M059J (cell line): ENCODE measurements around the gene NOXA1. TPM values are rescaled to one million over a fixed set of nuclear protein-coding genes. Genes with fewer than 3 reads are reported as not detected.

Experiments
- DNase-seq: peaks from one replicate; pipeline ENCODE4 v3.0.0-alpha.2; 2012; ENCODE audit warnings: low read depth
- total RNA-seq: library from RNA; depleted of rRNA; stranded (reverse); fragments of >200 nt; shearing (Covaris generic); gene quantifications from 2 replicates; pipeline ENCODE4 v1.2.3, GENCODE V29; 2014

NOXA1 gene
- total RNA-seq, 1 experiment from 2014 or later, result not detected

DNA sequence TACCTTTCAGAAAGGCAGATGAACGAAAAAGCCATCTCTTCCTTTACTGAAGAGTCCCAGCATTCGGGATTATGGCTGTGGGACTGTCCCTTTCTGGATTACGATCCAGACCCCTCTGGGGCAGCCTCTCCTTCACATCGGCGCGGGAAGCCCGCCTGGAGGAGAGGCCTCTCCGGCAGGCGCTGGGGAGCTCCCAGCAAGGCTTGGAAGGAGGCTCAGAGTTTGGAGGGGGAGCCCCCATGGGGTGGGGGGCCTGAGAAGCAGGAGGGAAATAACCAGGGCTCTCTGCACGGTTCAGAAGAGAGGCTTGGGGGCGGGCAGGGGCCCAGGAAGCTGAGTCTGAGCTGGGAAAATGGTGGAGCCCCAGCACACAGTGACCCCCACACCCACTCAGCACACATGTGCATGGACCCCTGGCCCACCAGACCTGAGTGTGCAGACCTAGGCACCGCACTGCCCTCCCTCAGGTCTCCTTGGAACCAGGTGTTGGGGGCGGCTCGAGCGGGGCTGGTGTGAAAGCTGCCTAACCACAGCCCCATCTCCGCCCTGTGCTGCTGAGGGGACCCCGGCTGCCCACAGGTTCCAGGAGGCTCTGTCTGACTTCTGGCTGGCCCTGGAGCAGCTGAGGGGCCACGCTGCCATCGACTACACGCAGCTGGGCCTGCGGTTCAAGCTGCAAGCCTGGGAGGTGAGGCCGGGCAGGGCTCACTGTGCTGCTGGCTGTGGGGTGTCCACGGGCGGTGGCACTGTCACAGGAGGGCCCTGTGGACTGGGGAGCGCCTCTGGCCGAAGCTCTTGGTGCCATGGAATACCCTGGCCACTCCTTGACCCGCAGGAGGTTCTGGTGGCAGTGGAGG is 4.5 kb downstream of the NOXA1 start:
- DNase-seq, result no peak

DNA sequence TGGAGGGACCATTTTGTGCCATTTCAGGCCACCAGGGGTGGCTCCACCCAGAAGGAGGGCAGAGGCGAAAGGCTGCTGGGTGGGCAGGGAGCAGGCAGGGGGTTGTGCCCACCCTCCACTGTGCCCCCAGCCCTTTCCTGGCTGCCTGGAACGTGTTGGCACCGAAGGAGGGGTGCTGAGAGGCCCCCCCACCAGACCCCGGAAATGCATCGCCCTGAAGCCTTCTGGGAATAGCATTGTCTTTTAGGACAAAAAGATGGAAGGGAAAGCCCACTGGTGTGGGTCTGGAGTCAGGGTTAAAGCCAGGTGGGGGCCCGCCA is 5.1 kb downstream of the NOXA1 start:
- no peak for DNase-seq

DNA sequence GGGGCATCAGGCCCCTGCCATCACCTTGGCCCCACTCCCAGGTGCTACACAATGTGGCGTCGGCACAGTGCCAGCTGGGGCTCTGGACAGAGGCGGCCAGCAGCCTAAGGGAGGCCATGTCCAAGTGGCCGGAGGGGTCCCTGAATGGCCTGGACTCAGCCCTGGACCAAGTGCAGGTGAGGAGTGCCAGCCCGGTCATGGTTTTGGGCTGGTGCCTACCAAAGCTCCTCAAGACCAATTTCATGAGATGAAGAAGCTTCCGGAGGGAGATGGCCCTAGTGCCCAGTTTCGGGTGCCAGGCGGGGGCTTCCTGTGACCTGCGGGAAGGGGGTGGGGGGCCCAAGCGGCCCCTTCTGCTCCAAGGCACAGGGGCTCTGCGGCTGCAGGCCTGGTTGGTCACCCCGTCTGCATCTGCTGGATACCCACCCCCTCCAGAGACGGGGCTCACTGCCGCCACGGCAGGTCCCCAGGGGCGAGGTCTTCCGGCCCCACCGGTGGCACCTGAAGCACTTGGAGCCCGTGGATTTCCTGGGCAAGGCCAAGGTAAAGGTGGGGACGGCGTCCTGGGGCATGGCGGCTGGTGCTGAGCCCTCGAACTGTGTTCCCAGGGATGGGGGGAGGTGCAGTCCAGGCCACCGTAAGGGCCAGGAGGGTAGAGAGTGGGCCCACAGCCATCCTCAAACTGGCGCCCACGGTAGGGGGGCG is 5.8 kb downstream of the NOXA1 start:
- DNase-seq, result no peak

DNA sequence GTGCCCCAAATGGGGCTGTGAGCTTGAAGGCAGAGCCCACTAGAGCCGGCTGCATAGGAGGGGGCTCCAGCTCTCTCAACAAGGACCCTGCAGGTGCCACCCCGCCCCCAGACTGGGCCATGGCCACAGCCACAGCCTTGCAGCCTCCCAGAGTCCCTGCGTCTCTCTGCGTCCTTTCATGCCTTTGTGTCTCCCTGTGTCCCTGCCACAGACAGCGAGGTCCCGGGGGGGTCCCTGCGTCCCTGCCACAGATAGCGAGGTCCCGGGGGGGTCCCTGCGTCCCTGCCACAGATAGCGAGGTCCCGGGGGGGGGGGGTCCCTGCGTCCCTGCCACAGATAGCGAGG is 6.3 kb downstream of the NOXA1 start:
- no peak for DNase-seq

DNA sequence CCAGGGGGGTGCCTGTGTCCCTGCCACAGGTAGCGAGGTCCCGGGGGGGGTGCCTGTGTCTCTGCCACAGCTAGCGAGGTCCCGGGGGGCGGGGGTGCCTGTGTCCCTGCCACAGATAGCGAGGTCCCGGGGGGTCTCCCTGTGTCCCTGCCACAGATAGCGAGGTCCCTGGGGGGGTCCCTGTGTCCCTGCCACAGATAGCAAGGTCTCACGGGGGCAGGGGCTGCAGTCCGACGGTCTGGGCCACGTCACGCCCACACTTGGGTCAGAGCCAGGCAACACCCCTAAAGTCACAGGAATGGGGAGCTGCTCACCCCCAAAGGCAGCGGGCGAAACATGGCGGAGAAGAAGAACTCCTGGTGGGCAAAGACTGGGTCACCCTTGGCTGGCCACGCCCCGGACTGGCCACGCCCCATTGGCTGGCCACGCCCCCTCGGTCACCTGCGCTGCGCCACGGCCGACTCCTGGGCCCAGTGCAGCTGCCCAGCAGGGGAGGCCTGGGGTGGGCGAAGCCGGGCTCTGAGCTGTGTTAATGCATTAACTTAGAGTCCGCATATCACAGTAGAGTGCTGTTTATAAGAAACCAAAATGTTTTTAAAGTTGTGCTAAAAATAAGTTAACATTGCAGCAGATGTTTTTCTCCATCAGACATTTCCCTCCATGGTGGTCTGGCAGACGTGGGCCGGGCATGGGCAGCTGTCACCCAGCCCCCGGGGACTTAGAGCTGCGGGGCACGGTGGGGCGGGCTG is 7.0 kb downstream of the NOXA1 start:
- DNase-seq, result no peak

DNA sequence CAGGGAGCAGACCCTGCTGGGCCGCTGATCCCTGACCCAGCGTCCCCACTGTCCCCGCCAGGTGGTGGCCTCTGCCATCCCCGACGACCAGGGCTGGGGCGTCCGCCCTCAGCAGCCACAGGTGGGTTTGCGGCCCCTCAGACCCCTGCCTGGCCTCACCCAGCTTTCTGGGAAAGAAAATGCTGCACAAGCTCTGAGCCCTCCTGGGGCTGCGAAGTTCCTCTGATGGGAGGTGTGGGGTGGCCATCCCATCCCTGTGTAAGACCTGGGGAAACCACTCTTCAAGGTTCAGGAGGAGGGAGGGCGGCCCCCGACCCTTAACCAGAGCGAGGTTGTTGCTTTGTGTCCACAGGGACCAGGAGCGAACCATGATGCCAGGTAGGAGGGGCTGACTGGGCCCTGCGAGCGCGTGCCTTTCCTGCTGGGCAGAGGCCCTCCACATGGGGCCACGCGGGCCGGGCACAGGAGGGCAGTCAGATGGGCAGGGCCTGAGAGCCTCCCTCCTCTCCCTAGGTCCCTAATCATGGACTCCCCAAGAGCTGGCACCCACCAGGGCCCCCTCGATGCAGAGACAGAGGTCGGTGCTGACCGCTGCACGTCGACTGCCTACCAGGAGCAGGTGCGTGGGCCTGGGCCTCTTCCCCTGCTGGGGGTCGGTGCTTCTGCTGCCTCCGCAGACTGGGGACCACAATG is 7.7 kb downstream of the NOXA1 start:
- no peak for DNase-seq

DNA sequence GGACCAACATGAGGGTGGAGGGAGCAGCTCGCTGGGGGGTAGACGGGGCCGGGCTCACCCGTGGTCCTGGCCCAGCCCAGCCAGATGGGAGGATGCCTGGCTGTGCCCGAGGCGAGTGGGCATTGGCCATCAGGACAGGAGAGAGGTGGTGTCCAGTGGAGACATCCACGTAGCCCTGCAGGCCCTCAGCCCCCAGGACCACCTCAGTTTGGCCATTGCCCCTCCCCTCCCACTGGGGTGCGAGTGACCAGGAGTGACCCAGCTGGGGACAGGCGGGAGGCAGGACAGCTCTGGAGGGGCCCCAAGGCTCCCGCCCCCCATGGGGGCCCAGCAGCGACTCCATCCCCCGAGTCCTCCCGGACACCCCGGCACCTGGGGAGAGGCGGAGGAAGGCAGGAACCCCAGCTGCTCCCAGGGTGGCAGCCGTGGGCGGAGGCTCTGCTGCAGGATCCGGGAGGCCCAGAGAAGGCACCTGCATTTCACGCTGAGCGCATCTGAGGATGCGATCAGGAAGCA is 8.3 kb downstream of the NOXA1 start:
- DNase-seq, result no peak

DNA sequence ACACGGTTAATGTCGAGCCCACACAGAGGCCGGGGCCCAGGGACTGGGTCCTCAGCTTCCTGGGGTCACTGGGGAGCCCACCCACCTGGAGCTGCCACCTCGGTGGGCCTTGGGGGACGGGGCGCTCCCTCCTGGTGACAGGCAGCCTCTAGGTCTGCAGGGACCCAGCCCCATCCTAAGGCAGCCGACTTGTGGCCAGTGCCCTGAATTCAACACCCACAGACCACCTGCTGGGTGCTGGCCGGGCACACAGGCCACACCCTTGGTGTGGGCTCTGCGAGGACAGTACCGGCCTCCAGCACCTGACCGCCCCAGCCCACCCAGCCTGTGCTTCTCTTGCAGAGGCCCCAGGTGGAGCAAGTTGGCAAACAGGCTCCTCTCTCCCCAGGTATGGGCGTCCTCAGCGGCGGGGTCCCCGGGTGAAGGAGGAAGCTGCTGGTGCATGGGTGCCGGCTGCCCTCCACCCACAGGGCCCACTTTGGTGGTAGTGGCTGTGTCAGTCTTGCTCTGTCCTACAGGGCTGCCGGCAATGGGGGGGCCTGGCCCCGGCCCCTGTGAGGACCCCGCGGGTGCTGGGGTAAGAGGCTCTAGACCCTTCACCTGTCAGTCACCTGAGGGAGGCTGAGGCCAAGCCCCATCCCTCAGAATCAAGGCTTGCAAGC is 9.6 kb downstream of the NOXA1 start:
- no peak for DNase-seq

DNA sequence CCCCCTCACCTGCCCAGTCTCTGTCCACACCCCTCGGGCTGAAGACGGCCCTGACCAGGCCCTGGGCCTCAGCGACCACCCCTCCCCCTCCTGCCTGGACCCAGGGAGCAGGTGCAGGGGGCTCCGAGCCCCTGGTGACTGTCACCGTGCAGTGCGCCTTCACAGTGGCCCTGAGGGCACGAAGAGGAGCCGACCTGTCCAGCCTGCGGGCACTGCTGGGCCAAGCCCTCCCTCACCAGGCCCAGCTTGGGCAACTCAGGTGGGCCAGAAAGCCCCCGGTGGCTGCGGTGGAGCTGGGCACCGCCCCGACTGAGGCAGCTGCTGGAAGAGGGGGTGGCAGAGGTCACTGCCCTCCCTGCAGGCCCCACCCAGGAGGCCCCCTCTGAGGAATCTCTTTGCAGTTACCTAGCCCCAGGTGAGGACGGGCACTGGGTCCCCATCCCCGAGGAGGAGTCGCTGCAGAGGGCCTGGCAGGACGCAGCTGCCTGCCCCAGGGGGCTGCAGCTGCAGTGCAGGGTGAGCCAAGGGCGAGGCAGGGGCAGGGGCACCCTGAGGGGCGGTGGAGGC is 10.2 kb downstream of the NOXA1 start:
- no peak for DNase-seq

DNA sequence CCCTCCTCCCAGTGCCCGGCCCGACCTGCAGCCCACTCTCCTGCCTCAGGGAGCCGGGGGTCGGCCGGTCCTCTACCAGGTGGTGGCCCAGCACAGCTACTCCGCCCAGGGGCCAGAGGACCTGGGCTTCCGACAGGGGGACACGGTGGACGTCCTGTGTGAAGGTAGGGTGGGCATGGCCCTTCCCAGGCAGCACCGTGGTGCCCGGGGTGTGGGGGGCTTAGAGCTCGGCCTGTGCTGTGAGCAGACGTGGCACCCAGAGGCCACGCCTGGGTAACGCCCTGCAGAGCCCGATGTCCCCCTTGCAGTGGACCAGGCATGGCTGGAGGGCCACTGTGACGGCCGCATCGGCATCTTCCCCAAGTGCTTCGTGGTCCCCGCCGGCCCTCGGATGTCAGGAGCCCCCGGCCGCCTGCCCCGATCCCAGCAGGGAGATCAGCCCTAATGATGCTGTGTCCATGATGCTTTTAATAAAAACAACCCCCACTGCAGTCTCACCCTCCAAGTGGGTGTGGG is 10.8 kb downstream of the NOXA1 start:
- no peak for DNase-seq

DNA sequence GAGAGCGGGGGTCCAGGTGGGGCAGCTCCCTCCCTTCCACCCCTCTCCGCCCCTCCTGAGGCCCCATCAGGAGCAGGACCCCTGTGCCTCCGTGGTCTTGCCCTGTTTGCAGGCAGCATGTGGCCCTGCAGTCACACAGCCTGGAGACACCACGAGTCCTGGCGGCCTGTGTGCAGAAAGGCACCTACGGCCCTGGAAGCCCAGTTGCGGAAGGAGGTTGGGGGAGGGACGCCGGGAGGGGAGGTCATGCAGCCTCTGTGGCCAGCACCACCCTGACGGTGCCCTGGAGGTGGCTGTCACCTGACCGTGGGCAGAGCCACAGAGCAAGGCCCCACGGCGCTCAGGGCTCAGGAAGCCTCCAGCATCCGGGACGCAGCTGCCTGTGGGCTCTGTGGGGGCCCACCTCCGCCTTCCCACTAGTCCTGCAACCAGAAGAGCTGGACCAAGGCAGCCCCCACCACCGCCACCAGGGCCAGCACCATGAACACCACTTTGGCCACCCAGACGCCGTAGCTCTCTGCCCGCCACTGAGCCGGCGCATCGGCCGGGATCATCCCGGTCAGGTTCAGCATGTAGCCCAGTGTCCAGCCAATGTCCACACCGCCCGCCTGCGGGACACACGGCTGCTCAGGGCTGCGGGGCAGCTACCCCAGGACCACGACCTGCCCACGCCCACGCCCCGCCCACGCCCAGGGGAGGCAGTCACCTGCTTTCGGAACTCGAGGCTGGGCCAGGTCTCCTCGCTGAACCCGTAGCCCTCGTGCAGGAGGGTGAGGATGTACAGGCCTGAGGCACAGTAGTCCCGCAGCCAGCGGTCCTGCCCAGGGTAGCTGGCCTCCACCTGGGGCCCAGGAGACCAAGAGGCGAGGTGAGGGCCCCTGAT is 11.5 kb downstream of the NOXA1 start:
- no peak for DNase-seq

DNA sequence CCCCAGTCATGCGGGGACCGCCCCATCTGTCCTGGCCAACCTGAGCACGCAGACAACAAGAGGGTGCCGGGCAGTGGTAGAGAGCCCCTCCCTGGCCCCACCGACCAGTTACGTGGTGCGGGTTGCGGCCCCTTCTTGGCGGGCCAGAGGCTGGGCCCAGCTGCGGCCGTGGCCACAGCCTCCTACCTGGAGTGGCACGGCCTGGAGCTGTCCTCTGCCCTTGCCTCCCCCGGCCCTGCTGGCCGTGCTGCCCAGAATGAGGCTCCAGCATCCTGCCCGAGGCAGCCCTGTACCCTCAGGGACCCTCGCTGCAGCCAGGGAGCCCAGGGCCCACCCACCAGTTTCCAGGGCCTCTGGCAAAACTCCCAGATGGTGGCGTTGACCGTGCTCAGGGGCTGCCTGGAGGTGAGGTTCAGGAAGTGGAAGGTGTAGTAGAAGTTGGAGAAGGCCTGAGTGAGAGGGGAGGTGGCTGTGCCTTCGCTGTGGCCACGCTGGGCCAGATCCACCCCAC is 12.2 kb downstream of the NOXA1 start:
- no peak for DNase-seq

DNA sequence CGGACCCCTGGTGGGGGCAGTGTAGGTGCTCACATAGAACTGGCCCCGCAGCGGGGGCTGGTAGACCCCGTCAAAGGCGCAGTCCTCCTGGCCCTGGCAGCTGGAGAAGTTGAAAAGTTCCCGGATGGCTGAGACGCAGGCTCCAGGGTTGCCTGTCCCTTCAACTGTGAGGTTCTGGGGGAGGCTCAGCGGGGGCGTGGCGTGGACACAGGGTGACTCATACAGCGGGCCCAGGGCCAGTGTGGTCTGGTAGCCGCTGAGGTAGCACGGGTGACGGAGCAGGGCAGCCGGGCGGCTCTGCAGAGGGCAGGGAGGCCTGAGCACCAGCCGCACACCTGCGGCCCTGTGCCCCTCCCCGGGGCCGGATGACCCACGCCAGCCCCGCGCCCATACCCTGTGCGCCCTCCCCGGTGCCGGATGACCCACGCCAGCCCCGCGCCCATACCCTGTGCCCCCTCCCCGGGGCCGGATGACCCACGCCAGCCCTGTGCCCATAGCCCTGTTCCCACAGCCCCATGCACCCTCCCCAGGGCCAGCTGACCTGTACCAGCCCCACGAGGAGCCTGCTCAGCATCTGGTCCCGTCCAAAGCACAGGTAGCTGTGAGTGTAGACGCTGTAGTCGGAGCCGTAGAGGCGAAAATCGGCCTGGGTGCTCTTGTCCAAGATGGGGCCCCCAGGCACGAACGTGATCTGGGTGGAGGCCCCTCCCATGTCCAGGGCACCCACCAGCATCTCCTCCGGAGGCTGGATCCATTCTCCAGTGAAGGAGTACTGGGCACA is 13.0 kb downstream of the NOXA1 start:
- DNase-seq, result peak; percentile 94

DNA sequence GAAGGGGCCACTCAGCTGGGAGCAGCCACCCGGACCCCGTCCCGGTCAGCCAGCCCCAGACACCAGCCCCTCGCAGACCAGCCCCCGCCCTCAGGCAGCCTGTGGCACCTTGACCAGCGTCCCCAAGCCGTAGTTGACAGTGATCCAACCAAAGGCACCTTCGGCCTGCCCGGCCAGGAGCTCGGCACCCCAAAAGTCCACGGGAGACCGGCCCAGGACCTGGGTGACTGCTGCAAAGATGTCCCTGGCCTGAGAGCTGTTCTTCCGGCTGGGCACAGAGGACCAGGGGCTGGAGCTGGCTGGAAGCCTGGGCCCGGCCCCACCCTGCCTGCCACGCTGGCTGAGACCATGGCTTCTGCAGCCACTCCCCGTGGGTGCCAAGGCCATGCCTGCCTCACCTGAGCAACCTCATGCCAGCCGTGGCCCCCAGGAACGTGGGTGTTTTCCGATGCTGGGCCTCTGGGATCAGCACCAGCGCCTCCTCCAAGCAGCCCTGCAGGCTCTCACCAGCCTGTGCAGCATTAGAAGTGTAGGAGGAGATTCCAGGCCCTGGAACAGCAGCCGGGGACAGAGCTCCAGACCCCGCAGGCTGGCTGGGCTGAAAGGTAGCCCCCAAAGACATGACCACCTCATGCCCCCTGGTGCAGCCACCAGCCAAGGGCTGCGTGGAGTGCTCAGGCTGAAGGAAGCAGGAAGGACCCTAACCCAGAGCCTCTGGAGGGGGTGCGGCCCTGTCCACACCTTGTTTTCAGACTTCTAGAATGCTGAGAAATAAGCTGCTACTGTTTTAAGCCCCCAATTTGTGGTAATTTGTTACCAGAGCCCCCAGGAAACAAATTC is 13.8 kb downstream of the NOXA1 start:
- no peak for DNase-seq

DNA sequence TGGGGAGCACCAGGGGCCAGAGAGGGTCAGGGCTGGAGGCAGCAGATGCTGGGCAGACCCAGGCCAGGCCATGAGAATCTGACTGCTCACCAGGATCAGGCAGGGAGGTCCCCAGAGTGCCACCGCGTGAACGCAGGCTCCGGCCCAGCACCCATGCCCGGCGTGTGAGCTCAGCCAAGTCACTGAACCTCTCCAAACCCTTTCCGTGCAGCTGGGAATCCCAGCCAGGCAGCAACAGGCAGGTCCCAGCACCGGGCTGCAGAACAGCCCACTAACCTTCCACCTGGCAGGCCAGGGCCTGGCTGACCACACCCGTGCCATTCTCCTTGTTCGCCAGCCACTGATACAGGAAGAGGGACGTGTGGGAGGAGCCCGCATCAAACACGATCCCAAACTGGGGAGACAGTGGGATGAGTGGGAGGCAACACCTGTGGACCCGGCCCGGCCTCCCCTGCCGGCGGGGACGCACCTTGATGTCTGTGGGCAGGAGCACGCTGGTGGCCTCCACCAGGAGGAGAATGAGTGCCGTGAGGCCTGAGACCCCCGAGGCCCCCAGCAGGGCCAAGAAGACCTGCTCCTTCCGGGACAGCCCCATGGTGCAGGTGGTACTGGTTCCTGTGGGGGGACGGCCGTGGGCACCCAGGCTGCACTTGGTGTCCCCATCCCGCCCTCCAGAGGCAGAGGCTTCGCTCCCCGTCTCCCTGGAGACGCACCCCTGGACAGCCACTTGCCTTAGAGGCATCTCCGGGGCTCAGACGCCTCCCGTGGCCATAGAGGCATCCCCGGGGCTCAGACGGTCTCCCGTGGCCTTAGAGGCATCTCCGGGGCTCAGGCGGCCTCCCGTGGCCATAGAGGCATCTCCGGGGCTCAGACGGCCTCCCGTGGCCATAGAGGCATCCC is 14.7 kb downstream of the NOXA1 start:
- DNase-seq, result no peak

DNA sequence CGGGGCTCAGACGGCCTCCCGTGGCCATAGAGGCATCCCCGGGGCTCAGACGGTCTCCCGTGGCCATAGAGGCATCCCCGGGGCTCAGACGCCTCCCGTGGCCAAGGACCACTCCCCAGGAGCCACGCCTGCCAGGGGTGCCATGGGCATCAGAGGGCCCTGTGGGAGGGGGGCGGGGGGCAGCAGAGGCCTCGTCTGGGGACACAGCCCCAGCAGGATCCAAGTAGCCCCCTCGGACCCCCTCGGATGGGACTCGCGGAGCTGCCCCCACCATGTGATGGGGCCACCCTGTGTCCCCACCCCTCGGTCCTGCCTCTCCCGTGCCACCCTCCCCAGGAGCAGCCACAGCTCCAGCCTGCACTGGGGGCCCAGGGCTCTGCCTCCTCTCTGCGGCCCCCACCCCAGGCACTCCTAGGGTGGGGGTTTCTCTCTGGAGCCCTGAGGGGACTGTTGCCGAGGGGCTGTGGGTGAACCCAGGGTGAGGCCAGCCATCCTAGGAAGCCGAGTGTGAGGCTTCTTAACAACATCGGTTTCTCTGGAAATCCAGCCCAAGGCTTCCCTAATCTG is 15.5 kb downstream of the NOXA1 start:
- no peak for DNase-seq
